ENCODE data around the gene CFAP126.
"Not testable (repeated sequence)": the region's sequence is repeated elsewhere in the genome, so short reads cannot be mapped to it uniquely, and the experiment has no call there.

CFAP126 gene

DNA sequence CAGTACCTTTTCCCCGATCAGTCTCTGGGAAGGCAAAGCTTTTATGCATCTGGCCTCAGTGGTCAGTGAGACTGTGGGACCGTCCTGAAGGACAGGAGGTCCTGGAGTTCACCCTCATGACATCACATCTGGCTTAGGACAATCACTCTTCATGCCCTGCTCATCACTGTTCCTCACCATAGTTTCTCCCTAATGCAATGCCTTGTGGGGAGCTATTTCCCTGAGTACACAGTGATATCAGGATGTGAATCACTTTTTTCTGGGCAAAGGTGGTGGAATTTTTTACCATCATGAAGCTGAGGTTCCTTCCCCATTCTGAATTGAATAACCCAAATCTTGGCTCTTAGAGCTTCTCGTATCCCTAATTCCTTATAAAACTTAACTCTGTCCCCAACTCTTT lies 34.8 kb upstream of the CFAP126 start:
- TF ChIP-seq, protein P1, sequence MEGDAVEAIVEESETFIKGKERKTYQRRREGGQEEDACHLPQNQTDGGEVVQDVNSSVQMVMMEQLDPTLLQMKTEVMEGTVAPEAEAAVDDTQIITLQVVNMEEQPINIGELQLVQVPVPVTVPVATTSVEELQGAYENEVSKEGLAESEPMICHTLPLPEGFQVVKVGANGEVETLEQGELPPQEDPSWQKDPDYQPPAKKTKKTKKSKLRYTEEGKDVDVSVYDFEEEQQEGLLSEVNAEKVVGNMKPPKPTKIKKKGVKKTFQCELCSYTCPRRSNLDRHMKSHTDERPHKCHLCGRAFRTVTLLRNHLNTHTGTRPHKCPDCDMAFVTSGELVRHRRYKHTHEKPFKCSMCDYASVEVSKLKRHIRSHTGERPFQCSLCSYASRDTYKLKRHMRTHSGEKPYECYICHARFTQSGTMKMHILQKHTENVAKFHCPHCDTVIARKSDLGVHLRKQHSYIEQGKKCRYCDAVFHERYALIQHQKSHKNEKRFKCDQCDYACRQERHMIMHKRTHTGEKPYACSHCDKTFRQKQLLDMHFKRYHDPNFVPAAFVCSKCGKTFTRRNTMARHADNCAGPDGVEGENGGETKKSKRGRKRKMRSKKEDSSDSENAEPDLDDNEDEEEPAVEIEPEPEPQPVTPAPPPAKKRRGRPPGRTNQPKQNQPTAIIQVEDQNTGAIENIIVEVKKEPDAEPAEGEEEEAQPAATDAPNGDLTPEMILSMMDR (IDR thresholded peaks at IDR 0.05; ENCODE audit: low read depth, low read length, missing control alignments), result no peak
- no peak for DNase-seq (ENCODE audit: low read depth)
- in situ Hi-C loops (cut with HindIII; ENCODE audit: low sequenced_read_pairs), result no loop called here
- H3K4me3 ChIP-seq (ENCODE audit: low read depth, low read length), result no peak overlapping the region

DNA sequence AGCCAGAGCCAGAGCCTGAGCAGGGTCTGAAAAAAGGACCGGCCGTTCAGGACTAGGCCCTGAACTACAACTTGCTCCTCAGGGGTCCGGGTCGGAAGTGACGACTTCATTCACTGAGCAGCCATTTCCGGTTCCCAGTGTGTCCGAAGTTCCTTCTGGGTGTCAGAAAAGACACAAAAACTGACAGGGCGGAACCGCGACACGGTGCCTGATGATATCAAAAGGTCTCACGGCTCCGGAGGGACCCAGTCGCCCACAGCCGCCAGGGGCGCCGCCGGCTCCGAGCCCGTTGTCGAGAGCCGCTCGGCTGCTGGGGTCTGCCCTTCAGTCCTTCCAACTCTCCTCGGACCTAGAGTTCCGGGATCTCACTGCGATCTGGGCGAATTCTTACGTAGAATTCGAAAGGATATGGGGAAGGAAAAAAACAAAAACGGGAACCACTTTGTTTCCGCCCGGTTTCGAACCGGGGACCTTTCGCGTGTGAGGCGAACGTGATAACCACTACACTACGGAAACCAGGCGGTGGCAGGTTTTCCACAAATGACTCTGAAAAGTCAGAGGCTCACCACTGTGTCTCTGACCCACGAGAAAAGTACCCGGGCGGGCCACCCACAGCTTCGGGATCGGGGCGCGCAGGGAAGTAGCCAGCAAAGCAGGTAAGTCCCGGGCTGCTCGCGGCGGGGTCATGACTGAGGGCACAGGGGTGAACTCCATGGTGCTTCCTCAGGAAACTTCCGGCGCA lies 31.8 kb upstream of the CFAP126 start:
- peak; percentile 77 for DNase-seq (ENCODE audit: low read depth)
- H3K4me3 ChIP-seq (ENCODE audit: low read depth, low read length), result peak overlapping the region; percentile 77
- in situ Hi-C loops (cut with HindIII; ENCODE audit: low sequenced_read_pairs), result no loop called here
- TF ChIP-seq, protein P1 (IDR thresholded peaks at IDR 0.05; ENCODE audit: low read depth, low read length, missing control alignments), result peak; percentile 48

DNA sequence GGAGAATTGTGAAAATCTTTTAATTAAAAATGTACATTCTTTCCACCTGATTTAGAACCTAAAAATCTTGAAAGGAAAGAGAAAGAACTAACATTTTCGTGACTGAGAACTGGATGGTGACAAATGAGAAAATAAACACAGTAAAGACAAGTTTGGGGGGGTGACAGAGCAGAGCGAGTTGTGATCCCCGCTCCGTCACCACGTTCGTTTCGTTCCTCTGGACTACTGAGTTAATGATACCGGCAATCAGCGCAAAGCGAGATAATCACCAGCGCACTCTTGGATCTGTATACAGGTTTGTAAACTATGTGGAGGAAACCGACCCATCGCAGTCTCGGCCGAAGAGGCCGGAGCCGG lies 31.2 kb upstream of the CFAP126 start:
- H3K4me3 ChIP-seq (ENCODE audit: low read depth, low read length), result peak overlapping the region; percentile 77
- no peak for DNase-seq (ENCODE audit: low read depth)
- in situ Hi-C loops (cut with HindIII; ENCODE audit: low sequenced_read_pairs), result no loop called here
- TF ChIP-seq, protein P1 (IDR thresholded peaks at IDR 0.05; ENCODE audit: low read depth, low read length, missing control alignments), result no peak

DNA sequence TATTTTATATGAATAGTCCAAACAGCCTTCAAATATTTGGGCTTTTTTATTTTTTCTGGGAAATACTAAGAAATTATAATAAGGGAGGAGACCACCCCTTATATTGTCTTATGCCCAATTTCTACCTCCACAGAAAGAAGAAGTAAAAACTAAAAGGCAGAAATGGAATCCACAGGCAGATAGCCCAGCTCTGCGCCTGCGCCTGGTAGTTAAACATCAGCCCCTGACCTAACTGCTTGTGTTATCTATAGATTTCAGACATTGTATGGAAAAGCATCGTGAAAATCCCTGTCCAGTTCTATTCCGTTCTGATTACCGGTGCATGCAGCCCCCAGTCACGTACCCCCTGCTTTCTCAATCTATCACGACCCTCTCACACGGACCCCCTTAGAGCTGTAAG lies 29.4 kb upstream of the CFAP126 start:
- in situ Hi-C loops (cut with HindIII; ENCODE audit: low sequenced_read_pairs); H3K4me3 ChIP-seq (ENCODE audit: low read depth, low read length); DNase-seq (ENCODE audit: low read depth): not testable (repeated sequence)

DNA sequence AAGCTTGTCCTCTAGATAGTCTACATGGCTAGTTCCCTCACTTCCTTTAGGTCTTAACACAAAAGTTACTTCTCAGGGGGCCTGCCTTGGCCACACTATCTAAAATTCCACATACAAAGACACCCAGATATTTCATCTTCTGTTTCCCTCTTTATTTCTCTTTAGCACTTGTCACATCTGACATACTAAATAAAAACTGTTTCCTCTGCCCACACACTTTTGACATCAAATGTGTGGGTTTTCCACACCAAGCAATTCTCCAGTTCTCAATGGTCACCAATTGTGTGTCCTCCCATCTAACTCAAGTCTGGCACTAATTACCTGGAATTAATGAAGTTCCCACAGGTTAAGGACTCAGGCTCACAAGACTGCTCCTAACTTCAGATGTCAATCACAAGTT lies 25.5 kb upstream of the CFAP126 start:
- no peak overlapping the region for H3K4me3 ChIP-seq (ENCODE audit: low read depth, low read length)
- TF ChIP-seq, protein P1 (IDR thresholded peaks at IDR 0.05; ENCODE audit: low read depth, low read length, missing control alignments), result no peak
- no peak for DNase-seq (ENCODE audit: low read depth)
- in situ Hi-C loops (cut with HindIII; ENCODE audit: low sequenced_read_pairs), result no loop called here

DNA sequence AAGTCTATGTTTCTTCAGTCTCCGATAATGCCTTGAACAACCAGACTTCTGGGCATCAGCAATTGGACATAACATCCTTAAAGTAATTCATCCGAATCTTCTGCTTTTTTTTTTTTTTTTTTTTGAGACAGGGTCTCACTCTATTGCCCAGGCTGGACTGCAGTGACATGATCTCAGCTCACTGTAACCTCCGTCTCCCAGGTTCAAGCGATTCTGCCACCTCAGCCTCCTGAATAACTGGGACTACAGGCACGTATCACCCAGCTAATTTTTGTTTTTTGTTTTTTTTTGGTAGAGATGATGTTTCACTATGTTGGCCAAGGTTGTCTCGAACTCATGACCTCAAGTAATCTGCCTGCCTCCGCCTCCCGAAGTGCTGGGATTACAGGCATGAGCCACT lies 23.9 kb upstream of the CFAP126 start:
- TF ChIP-seq, protein P1 (IDR thresholded peaks at IDR 0.05; ENCODE audit: low read depth, low read length, missing control alignments), result no peak
- no peak overlapping the region for H3K4me3 ChIP-seq (ENCODE audit: low read depth, low read length)
- in situ Hi-C loops (cut with HindIII; ENCODE audit: low sequenced_read_pairs), result no loop called here
- no peak for DNase-seq (ENCODE audit: low read depth)

DNA sequence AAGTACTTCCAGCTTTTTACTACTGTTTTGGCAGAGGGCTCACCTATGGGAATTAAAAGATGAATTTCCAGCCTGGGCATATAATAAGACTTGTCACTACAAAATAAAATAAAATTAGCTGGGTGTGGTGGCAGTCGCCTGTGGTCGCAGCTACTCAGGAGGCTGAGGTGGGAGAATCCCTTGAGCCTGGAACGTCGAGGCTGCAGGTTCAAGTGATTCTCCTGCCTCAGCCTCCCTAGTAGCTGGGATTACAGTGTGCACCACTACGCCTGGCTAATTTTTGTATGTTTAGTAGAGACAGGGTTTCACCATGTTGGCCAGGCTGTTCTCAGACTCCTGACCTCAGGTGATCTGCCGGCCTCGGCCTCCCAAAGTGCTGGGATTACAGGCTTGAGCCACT lies 23.5 kb upstream of the CFAP126 start:
- in situ Hi-C loops (cut with HindIII; ENCODE audit: low sequenced_read_pairs); DNase-seq (ENCODE audit: low read depth); H3K4me3 ChIP-seq (ENCODE audit: low read depth, low read length): not testable (repeated sequence)

DNA sequence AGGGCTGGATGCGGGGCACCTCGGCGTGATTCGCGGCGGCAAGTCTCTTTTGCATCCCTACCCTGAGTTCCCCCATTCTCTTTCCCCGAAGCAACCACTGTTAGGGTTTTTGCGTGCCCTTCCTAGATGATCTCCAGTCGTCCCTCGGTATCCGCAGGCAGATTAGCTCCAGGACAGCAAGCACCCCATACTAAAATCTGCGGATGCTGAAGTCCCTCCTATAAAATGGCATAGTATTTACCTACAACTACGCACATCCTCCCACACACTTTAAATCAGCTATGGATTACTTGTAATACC lies 22.8 kb upstream of the CFAP126 start:
- TF ChIP-seq, protein P1 (IDR thresholded peaks at IDR 0.05; ENCODE audit: low read depth, low read length, missing control alignments), result no peak
- H3K4me3 ChIP-seq (ENCODE audit: low read depth, low read length), result peak overlapping the region; percentile 79
- DNase-seq (ENCODE audit: low read depth), result no peak
- in situ Hi-C loops (cut with HindIII; ENCODE audit: low sequenced_read_pairs), result no loop called here
